Psoas muscle (tissue), 8 donors: Measurements from ENCODE around the gene PALD1. TPM values are rescaled to one million over a fixed set of nuclear protein-coding genes. Genes with fewer than 3 reads are reported as not detected.

Experiments used
- ATAC-seq, 4 donors: fragments of 200-7000 bp; cut with Tn5 transposase; one replicate each; pipeline ENCODE4 v1.9.1; 2020; ENCODE audit warnings: moderate library complexity in 3 of 4, mild to moderate bottlenecking in 2 of 4
- DNase-seq, 2 donors: peaks; one replicate each; pipeline ENCODE4 v3.0.0-alpha.2; 2020
- H3K27ac ChIP-seq: fragments of 200-600 bp; one replicate; pipeline ENCODE4 v1.8.0; 2022
- H3K27me3 ChIP-seq, 3 donors: fragments of 200-600 bp in 1 of 3; one replicate each; pipeline versions ENCODE4 v1.6.1 to v1.8.0; 2013 to 2022; ENCODE audit warnings: low read length in 2 of 3, mild to moderate bottlenecking in 2 of 3, moderate library complexity in 1 of 3; ENCODE audit not compliant: insufficient read depth in 3 of 3
- H3K36me3 ChIP-seq, 2 donors: fragments of 200-600 bp in 1 of 2; one replicate each; pipeline versions ENCODE4 v1.6.1 to v1.8.0; 2013 to 2022; ENCODE audit warnings: low read depth in 1 of 2, mild to moderate bottlenecking in 1 of 2, moderate library complexity in 1 of 2; ENCODE audit not compliant: insufficient read depth in 1 of 2
- H3K4me1 ChIP-seq: fragments of 200-600 bp; one replicate; pipeline ENCODE4 v1.8.0; 2022
- H3K4me3 ChIP-seq: fragments of 200-600 bp; one replicate; pipeline ENCODE4 v1.8.0; 2022; ENCODE audit warnings: mild to moderate bottlenecking
- H3K9me3 ChIP-seq: fragments of 200-600 bp; one replicate; pipeline ENCODE4 v1.8.0; 2022
- CTCF ChIP-seq: fragments of 200-600 bp; IDR thresholded peaks from one replicate; pipeline ENCODE4 v1.8.0; 2022; ENCODE audit warnings: antibody characterized with exemption
- WGBS, 3 donors: extraction: QIAGEN DNeasy Blood & Tissue Kit; methylation state at CpG; one replicate each; pipeline versions ENCODE4 v1.1.6 to v1.1.7; 2013; 5-methylcytosine and 5-hydroxymethylcytosine counted together
- intact Hi-C, 2 donors: fragments of 100-400 bp; cut with DNase I; formaldehyde crosslinking; loops; one replicate each; pipeline versions ENCODE4 v1.11.0 to v1.14.2; 2022
- polyA plus RNA-seq, 3 donors: library from polyadenylated mRNA; stranded (reverse); fragments of 200-250 nt; gene quantifications; one replicate each; pipeline ENCODE4 v1.2.3, GENCODE V29; 2013
- total RNA-seq, 4 donors: library from RNA; stranded (reverse); fragmentation: NEBNext Ultra II Directional in 2 of 4; extraction: Animal tissue kit (Norgen Biotek cat#: 25700) in 2 of 4; gene quantifications; one replicate each; pipeline versions ENCODE4 v1.2.1 to v1.2.4, GENCODE V29; 2021 to 2023
- donor health status: healthy with polysubstance abuse.
- donor health status: DM: no; HTN: no; CAD: no; lungs with moderate emphysema.
- donor health status: Bipolar disorder and iron deficiency.
- donor health status: healthy.
- donor health status: DM: yes; HTN: yes; CAD: no.
- donor health status: DM: no; HTN: no; CAD: no.
- donor health status: DM: no; HTN: no; CAD: no.
- donor health status: DM: yes; HTN: yes; CAD: no.

PALD1 gene
- total and polyA plus RNA-seq, 7 donors, result 1.0 to 4.0 (median 2.8) TPM

- 78 to 84% (median 80%) methylated on average over 16 of the region's 16 CpGs for whole genome bisulfite sequencing, 3 donors
- Histone ChIP-seq H3K4me1 (no peaks in the 10 kb centered on the region), H3K36me3 (no peaks in the 10 kb centered on the region), H3K9me3 (no peaks in the 10 kb centered on the region), H3K27ac (no peak overlapping the region), H3K4me3 (no peak overlapping the region), H3K27me3 (no peaks in the 10 kb centered on the region)
- intact Hi-C loops, result no loop called here
- TF ChIP-seq CTCF, result no peak
- DNase-seq (no peak), ATAC-seq (no peak)
Observed at GRCh38 chr10:70571636-70572439, 93.3 kb downstream of the PALD1 start.

GRCh38 chr10:70573599-70574506, 95.3 kb downstream of the PALD1 start:
- Histone ChIP-seq H3K9me3 (no peaks in the 10 kb centered on the region), H3K27me3 (no peaks in the 10 kb centered on the region), H3K4me3 (no peak overlapping the region), H3K4me1 (no peaks in the 10 kb centered on the region), H3K27ac (no peak overlapping the region), H3K36me3 (no peaks in the 10 kb centered on the region)
- TF ChIP-seq CTCF, result no peak
- intact Hi-C loops, result no loop called here
- 92 to 95% (median 95%) methylated on average over 11 of the region's 11 CpGs for WGBS, 3 donors
- DNase-seq (no peak), ATAC-seq (no peak)

GRCh38 chr10:70575486-70575873, 96.9 kb downstream of the PALD1 start:
- Histone ChIP-seq H3K4me1 (no peaks in the 10 kb centered on the region), H3K9me3 (no peaks in the 10 kb centered on the region), H3K36me3 (no peaks in the 10 kb centered on the region), H3K4me3 (no peak overlapping the region), H3K27ac (no peak overlapping the region), H3K27me3 (no peaks in the 10 kb centered on the region)
- DNase-seq, result no peak
- intact Hi-C loops, result no loop called here
- ATAC-seq, result peak in 2 of 4 donors; percentile 23 to 35
- 26 to 33% (median 27%) methylated on average over 4 of the region's 4 CpGs for WGBS, 3 donors
- TF ChIP-seq CTCF, result no peak

- no peak overlapping the region for H3K27ac ChIP-seq
- TF ChIP-seq CTCF, result no peak
- WGBS, 3 donors, result 41 to 45% (median 41%) methylated on average over 12 of the region's 12 CpGs
- intact Hi-C loops, result no loop called here
- peak; percentile 25 to 64 for DNase-seq
- no peaks in the 10 kb centered on the region for H3K4me1 ChIP-seq
- H3K36me3 ChIP-seq, result no peaks in the 10 kb centered on the region
- ATAC-seq, result peak in 3 of 4 donors; percentile 36 to 80 (median 63)
- no peak overlapping the region for H3K4me3 ChIP-seq
- no peaks in the 10 kb centered on the region for H3K9me3 ChIP-seq
- H3K27me3 ChIP-seq, result no peaks in the 10 kb centered on the region
Observed at GRCh38 chr10:70575874-70576802, 97.6 kb downstream of the PALD1 start.
